Parathyroid adenoma (tissue), 2 donors: Measurements from ENCODE around the gene PRKN.

Experiments used
- H2AFZ ChIP-seq: fragments of 300-600 bp; sonication (generic); one replicate; pipeline ENCODE4 v1.7.0; 2017; ENCODE audit warnings: antibody characterized with exemption, mild to moderate bottlenecking
- H3K27ac ChIP-seq: fragments of 300-600 bp; sonication (generic); one replicate; pipeline ENCODE4 v1.7.0; 2017
- H3K27me3 ChIP-seq: fragments of 300-600 bp; sonication (generic); one replicate; pipeline ENCODE4 v1.7.0; 2017; ENCODE audit warnings: low read length; ENCODE audit not compliant: control insufficient read depth, insufficient read depth
- H3K36me3 ChIP-seq: fragments of 300-600 bp; sonication (generic); one replicate; pipeline ENCODE4 v1.7.0; 2017; ENCODE audit warnings: low read length; ENCODE audit not compliant: control insufficient read depth, insufficient read depth
- H3K4me1 ChIP-seq: fragments of 300-600 bp; sonication (generic); one replicate; pipeline ENCODE4 v1.7.0; 2017; ENCODE audit warnings: control low read depth
- H3K4me2 ChIP-seq: fragments of 300-600 bp; sonication (generic); one replicate; pipeline ENCODE4 v1.7.0; 2017; ENCODE audit warnings: low read length
- H3K4me3 ChIP-seq: fragments of 300-600 bp; sonication (generic); one replicate; pipeline ENCODE4 v1.7.0; 2017; ENCODE audit warnings: low read depth, low read length
- H3K79me2 ChIP-seq: fragments of 300-600 bp; sonication (generic); one replicate; pipeline ENCODE4 v1.7.0; 2017; ENCODE audit warnings: control low read depth
- H3K9ac ChIP-seq: fragments of 300-600 bp; sonication (generic); one replicate; pipeline ENCODE4 v1.7.0; 2017; ENCODE audit warnings: mild to moderate bottlenecking
- H3K9me3 ChIP-seq: fragments of 300-600 bp; sonication (generic); one replicate; pipeline ENCODE4 v1.7.0; 2017; ENCODE audit warnings: low read length; ENCODE audit not compliant: control insufficient read depth
- CTCF ChIP-seq: fragments of 300-600 bp; sonication (generic); IDR thresholded peaks from one replicate; pipeline ENCODE4 v1.7.0; 2017; ENCODE audit warnings: antibody characterized with exemption, mild to moderate bottlenecking
- donor health status: primary hyperparathyroidism.

PRKN gene

GRCh38 chr6:162715601-162716000 is 12.0 kb downstream of the PRKN start:
- Histone ChIP-seq H3K36me3 (no peaks in the 10 kb centered on the region), H3K4me2 (no peak overlapping the region), H3K27ac (no peak overlapping the region), H2AFZ (no peak overlapping the region), H3K4me3 (no peak overlapping the region), H3K79me2 (peaks cover 4% of the 10 kb centered on the region), H3K9me3 (no peaks in the 10 kb centered on the region), H3K27me3 (no peaks in the 10 kb centered on the region), H3K4me1 (no peaks in the 10 kb centered on the region), H3K9ac (no peak overlapping the region)
- TF ChIP-seq CTCF, result no peak

- peaks cover 4% of the 10 kb centered on the region for H3K79me2 ChIP-seq
- no peaks in the 10 kb centered on the region for H3K9me3 ChIP-seq
- no peak overlapping the region for H2AFZ ChIP-seq
- no peaks in the 10 kb centered on the region for H3K27me3 ChIP-seq
- no peak overlapping the region for H3K4me3 ChIP-seq
- TF ChIP-seq CTCF, result no peak
- no peaks in the 10 kb centered on the region for H3K36me3 ChIP-seq
- H3K4me2 ChIP-seq, result no peak overlapping the region
- H3K27ac ChIP-seq, result no peak overlapping the region
- no peaks in the 10 kb centered on the region for H3K4me1 ChIP-seq
- H3K9ac ChIP-seq, result no peak overlapping the region
Observed at GRCh38 chr6:162713974-162714780, 13.4 kb downstream of the PRKN start.

- H3K9me3 ChIP-seq, result no peaks in the 10 kb centered on the region
- H3K27ac ChIP-seq, result no peak overlapping the region
- H3K4me3 ChIP-seq, result no peak overlapping the region
- H3K36me3 ChIP-seq, result no peaks in the 10 kb centered on the region
- no peaks in the 10 kb centered on the region for H3K27me3 ChIP-seq
- peaks cover 4% of the 10 kb centered on the region for H3K79me2 ChIP-seq
- H3K9ac ChIP-seq, result no peak overlapping the region
- no peak for TF ChIP-seq CTCF
- H3K4me1 ChIP-seq, result no peaks in the 10 kb centered on the region
- no peak overlapping the region for H2AFZ ChIP-seq
- no peak overlapping the region for H3K4me2 ChIP-seq
Observed at GRCh38 chr6:162712694-162713093, 14.9 kb downstream of the PRKN start.

- no peaks in the 10 kb centered on the region for H3K79me2 ChIP-seq
- no peak overlapping the region for H3K27ac ChIP-seq
- TF ChIP-seq CTCF, result no peak
- no peak overlapping the region for H2AFZ ChIP-seq
- no peak overlapping the region for H3K9ac ChIP-seq
- H3K4me1 ChIP-seq, result no peaks in the 10 kb centered on the region
- H3K4me3 ChIP-seq, result no peak overlapping the region
- H3K9me3 ChIP-seq, result no peaks in the 10 kb centered on the region
- no peaks in the 10 kb centered on the region for H3K27me3 ChIP-seq
- H3K4me2 ChIP-seq, result no peak overlapping the region
- H3K36me3 ChIP-seq, result no peaks in the 10 kb centered on the region
Observed at GRCh38 chr6:162711376-162711775, 16.2 kb downstream of the PRKN start.

GRCh38 chr6:162710936-162711335 is 16.6 kb downstream of the PRKN start:
- Histone ChIP-seq H3K36me3 (no peaks in the 10 kb centered on the region), H3K9me3 (no peaks in the 10 kb centered on the region), H3K4me2 (no peak overlapping the region), H3K9ac (no peak overlapping the region), H2AFZ (no peak overlapping the region), H3K27me3 (no peaks in the 10 kb centered on the region), H3K4me1 (no peaks in the 10 kb centered on the region), H3K79me2 (no peaks in the 10 kb centered on the region), H3K27ac (no peak overlapping the region), H3K4me3 (no peak overlapping the region)
- TF ChIP-seq CTCF, result no peak
